HG02852 (cell line): ENCODE measurements around the gene PSG4.
"Not testable (repeated sequence)": the region's sequence is repeated elsewhere in the genome, so short reads cannot be mapped to it uniquely, and the experiment has no call there.

ENCODE experiments used
- ATAC-seq: cut with Tn5 transposase; IDR thresholded peaks from one replicate; pipeline ENCODE4 v1.9.1; 2021; ENCODE audit warnings: mild to moderate bottlenecking, moderate library complexity; ENCODE audit not compliant: unreplicated experiment

Gene PSG4

DNA sequence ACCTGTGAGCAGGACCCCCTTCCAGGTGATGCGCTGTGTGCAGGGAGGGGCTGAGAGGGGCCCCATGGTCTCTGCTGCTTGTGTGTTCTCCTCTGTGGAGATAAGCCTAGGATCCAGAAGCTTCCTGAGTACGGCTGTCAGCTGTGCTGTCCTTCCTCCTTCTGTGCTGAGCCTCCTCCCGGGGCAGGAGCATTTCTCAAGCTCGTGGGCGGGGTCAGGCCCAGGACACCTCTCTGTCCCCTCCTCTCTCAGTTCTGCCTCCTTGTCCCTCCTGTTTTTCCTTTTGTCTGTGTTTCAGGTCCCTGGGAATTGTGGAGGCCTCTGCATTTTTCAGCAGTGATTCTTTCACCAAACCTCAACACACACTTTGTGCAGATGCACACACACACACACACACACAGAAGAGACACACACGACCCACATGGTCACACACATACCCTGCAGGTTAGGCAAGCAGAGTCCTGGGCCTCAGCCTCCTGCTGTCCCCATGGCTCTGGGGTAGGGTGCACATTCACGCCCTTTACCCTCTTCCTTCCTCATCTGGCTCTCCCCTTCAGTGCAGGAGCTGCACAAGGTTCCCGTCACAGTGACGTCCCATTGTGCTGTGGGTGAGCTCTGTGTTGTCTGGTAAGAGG, at the start of gene PSG4:
Gene PSG4 (minus strand): TSS at position 168 of the 635 bp plus-strand sequence. CDS start 102 bp downstream, at position 66.
- not testable (repeated sequence) for ATAC-seq

DNA sequence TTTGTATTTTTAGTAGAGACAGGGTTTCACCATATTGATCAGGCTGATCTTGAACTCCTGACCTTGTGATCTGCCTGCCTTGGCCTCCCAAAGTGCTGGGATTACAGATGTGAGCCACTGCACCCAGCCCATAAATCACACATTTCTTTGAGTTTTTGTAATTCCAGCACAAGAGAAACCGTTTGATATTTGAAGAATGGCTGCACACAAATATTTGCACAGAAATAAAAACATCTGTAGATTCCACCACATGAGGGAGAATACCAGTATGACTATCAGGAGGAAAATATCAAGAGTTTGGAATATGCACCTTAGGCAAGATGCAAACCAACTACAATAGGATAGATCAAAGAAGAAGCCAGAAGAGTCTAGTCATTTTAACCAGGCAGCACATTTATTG, 46.0 kb upstream of the PSG4 start:
- not testable (repeated sequence) for ATAC-seq

DNA sequence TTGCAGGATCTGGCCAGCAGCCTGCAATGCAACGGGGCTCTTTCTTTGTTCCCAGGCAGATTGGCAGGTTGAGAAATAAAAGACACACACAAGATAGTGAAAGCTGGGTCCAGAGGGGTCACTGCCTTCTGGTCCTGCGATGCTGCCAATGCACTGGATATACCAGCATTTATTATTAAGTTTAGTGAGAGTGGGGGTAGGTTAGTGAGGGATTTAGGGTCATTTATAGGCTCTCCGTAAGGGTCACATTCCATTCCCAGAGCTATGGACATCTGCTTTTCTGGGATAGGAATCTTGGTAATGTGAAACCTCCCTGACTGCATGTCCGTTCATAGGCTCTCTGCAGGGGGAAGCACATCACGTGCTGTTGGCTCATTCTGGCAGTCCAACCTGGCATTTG, 44.9 kb upstream of the PSG4 start:
- not testable (repeated sequence) for ATAC-seq

DNA sequence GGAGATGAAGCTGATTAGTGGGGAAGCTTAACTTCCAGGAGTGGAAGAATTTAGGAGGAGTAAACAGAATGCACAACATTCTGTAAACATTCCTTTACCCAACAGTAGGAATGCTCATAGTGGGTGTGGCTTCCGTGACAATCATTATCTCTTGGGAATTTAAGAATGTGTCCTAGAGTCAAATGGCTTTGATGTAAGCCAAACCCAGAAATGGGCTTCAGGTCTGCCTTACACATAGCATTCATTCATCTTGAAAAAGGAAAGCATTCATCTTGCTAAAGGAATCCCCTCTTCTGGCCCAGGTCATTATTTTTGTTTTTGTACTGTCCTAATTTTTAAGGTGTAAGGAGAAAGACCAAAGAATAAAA, 43.2 kb upstream of the PSG4 start:
- not testable (repeated sequence) for ATAC-seq

DNA sequence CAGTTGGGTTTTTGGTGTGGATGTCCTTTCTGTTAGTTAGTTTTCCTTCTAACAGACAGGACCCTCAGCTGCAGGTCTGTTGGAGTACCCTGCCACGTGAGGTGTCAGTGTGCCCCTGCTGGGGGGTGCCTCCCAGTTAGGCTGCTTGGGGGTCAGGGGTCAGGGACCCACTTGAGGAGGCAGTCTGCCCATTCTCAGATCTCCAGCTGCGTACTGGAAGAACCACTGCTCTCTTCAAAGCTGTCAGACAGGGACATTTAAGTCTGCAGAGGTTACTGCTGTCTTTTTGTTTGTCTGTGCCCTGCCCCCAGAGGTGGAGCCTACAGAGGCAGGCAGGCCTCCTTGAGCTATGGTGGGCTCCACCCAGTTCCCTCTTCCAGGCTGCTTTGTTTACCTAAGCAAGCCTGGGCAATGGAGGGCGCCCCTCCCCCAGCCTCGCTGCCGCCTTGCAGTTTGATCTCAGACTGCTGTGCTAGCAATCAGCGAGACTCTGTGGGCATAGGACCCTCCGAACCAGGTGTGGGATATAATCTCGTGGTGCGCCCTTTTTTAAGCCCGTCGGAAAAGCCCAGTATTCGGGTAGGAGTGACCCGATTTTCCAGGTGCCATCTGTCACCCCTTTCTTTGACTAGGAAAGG, 41.9 kb upstream of the PSG4 start:
- not testable (repeated sequence) for ATAC-seq

DNA sequence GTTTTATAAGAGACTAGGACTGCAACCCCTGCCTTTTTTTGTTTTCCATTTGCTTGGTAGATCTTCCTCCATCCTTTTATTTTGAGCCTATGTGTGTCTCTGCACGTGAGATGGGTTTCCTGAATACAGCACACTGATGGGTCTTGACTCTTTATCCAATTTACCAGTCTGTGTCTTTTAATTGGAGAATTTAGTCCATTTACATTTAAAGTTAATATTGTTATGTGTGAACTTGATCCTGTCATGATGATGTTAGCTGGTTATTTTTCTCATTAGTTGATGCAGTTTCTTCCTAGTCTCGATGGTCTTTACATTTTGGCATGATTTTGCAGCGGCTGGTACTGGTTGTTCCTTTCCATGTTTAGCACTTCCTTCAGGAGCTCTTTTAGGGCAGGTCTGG, 40.4 kb upstream of the PSG4 start:
- ATAC-seq = not testable (repeated sequence)

DNA sequence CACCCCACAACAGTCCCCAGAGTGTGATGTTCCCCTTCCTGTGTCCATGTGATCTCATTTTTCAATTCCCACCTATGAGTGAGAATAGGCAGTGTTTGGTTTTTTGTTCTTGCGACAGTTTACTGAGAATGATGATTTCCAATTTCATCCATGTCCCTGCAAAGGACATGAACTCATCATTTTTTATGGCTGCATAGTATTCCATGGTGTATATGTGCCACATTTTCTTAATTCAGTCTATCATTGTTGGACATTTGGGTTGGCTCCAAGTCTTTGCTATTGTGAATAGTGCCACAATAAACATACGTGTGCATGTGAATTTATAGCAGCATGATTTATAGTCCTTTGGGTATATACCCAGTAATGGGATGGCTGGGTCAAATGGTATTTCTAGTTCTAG, 36.8 kb upstream of the PSG4 start:
- ATAC-seq = not testable (repeated sequence)

DNA sequence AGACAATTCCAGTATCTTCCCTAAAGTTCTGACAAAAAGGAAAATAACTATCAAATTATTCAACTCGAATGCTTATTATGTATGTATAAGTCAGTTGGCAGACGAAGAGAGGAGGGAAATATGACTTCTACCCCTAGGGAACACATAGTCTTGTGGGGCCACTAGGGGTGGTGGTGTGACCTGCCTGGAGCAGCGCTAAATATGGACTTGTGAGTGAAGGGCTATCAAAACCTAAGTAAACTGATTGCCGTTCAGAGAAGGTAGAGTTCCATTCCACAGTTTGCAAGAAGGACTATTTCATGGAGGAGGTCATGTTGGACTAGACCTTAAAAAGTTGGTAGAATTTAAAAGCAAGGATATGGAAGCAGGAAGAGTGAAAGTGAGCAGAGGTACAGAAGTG, 32.8 kb upstream of the PSG4 start:
- not testable (repeated sequence) for ATAC-seq

DNA sequence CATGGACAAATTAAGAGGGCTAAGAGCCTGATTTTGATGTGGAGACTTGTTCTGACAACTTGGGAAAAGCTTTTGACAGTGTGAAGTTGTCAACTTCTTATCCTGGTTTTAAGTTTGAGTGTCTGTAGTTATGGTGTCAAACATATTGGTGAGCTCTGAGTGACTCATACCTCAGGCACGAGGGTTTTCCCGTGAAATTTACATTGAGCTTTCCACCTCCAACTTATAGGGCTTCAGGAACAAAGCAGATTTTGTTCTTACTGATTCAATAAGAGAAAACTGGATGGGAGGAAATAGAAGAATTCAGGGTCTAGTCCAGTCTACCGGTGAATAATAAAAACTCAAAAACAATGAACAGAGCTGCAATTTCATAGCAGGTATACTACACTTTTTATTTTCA, 30.2 kb upstream of the PSG4 start:
- ATAC-seq = not testable (repeated sequence)

DNA sequence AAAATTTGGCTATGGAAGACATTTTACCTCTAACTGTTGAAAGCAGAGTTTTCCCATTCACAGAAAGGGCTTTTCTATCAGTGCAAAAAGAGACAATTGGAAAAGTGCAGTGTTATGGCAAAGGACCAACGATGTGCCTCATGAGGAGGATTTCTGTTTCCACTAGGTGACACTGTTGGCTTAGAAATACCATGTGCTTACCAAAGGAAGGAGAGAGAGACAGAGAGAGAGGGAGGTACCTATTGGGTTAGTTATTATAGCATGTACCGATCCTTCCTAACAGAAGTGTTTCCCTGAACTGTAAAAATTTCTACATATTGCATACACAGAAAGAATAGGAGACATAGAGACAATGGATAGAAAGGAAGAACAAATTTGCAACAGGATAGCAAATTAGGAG, 23.9 kb upstream of the PSG4 start:
- no peak for ATAC-seq

DNA sequence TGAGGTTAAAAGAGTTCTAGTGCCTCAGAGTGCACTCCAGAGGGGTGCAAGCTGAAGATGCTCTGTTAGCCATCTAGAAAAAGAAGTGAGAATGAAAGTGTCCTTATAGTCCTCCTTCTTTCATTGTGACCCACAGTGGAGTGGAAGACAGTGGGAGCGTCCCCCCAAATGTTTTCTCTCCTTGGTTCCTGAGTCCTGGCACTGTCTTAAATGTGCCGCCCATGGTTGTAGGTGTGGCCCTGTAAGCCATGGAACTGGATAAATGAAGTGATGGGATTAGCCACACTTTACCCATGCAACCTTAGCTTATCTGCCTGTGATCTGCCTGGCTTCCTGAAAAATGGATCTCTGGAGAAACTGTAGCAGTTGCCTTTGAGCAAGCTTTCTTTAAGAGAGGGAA, 23.3 kb upstream of the PSG4 start:
- not testable (repeated sequence) for ATAC-seq

DNA sequence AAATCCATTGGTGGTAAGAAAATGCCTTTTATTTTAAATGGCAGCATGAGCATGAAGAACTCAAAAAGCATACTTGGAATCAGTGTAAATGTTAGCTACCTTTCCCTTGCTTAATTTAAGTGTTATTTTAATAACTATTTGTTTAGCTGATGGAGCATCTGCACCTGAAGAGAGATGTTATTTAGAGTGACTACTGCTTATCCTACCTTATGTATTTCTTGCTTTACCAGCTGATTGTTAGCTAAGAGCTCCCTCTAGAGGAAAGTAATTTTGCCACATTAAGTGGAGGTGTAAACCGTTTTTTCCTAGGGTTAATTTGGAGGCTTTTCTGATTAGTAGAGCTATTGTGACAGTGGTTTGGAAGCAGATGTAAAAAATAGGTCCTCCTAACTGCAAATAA, 21.5 kb upstream of the PSG4 start:
- not testable (repeated sequence) for ATAC-seq

DNA sequence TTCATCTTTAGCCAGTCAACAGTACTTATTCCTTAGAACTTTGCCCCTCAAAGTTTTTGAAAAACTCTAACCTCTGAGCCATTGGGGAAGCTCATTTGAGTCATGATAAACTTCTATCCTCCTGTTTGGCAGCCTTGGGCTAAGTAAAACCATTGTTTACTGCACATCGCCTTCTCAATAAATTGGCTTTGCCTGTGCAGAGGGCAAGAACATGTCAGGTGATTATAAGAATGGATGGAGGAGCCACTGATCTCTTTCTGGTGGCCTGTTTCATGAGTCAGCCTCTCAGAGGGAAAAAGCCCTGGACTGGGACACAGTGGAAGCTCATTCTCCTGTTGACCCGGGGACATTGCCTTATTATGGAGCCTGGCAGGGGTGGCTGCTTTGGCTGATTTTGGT, 19.4 kb upstream of the PSG4 start:
- ATAC-seq = no peak

DNA sequence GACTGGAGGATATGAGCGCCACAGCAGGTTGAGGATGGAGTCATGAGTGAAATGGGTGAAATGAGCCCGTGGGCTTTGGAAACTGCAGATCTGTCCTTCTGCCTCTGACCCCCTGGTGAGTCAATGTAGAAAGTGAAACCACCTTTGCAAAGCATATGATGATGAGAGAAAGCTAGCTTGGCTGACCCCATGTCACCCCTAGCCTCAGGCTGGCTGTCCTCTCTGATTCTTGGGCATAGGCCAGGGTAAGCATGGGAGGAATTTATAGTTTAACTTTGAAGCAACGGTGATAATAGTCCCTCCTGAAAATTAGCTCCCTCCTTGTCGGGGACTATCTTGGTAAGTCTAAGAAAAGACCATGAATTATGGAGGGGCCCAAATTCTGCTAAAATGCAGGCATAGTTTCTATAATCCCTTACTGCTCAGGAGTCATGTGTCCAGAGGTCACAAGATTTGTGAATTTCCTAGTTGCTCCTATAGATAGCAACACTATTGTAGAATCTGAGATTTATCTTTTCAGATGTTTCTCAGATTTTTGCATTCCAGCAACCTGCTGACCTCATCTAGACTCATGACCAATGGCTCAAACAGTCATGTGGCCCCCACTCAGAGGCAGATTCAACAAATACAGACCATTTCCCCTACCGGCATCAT, 18.9 kb upstream of the PSG4 start:
- not testable (repeated sequence) for ATAC-seq

DNA sequence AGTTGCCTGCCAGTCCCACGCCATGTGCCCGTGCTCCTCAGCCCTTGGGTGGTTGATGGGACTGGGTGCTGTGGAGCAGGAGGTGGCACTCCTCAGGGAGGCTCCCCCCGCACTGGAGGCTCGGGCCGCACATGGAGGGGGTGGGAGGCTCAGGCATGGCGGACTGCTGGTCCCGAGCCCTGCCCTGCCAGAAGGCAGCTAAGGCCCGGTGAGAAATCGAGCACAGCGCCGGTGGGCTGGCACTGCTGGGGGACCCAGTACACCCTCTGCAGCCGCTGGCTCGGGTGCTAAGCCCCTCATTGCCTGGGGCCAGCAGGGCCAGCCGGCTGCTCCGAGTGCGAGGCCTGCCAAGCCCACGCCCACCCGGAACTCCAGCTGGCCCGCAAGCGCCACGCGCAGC, 16.5 kb upstream of the PSG4 start:
- not testable (repeated sequence) for ATAC-seq

DNA sequence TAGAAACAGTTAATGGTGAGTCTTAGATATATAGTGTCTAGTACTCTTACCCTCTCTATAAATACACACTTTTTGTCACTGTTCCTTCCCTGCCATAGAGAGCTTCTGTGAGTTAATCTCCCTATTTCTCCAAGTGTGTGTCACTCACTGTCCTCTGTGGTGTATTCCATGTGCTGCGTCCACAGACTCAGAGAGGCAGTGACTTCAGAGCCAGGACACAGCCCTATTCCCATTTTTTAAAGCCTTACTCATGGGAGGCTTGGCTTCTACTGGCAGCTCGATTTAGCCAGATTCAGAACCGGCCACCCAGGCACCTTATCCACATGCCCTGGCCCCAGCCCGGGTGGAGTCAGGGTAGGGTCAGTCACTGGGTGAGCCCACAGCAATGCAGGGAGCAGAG, 13.7 kb upstream of the PSG4 start:
- not testable (repeated sequence) for ATAC-seq

DNA sequence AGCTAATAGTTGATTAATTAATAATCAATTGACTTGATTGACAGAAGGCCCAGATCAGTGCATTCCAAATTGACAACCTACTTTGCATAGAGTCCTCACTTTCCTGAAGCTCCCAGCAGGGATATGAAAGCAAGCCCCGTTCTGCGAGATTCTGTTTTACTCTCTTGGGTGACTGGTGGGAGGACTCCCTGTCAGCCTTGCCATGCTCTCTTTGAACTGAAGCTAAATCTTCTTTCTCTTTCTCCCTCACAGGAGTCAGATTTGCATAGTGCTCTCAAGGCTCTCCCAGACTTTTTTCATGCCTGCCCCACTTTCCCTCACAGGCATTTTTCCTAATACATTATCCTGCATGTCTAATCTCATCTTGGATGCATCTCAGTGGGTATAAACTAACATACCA, 10.4 kb upstream of the PSG4 start:
- ATAC-seq = not testable (repeated sequence)

DNA sequence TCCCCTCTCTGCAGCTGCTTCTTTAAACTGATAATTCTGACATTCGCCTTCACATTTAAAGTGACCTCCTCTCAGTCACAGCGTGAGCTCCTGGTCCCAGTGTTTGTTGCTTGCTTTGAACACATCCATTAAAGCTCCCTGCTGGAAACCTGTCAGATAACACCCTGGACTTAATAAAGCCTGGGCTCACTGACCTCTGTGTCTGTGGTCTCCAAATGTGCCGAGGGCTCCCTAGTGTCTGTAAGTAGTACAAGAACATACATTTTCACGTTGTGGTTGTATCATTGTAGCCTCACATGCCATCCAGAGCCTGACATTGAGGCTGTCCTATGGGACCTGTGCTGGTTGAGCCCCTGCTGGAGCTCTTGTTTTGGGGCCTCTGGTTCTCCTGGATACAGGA, 2.6 kb upstream of the PSG4 start:
- no peak for ATAC-seq

DNA sequence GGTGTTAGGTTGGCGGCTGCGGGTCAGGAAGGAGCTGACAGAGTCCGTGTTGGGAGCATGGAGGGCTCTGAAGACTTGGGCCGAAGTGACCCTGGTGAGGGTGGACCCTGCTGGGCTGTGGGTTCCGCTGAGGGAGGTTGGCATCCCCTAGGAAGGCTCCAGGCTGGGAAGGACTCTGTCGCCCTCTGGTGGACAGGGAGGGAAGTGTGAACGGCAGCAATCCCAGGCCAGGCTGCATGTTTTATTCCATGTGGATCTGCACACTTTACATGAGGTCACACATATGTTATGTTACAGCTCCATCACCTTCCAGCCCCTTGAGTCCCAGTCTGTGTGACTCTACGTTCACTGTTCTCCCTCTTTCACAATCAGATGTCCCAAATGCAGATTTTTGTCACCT, 1.7 kb upstream of the PSG4 start:
- ATAC-seq = not testable (repeated sequence)

DNA sequence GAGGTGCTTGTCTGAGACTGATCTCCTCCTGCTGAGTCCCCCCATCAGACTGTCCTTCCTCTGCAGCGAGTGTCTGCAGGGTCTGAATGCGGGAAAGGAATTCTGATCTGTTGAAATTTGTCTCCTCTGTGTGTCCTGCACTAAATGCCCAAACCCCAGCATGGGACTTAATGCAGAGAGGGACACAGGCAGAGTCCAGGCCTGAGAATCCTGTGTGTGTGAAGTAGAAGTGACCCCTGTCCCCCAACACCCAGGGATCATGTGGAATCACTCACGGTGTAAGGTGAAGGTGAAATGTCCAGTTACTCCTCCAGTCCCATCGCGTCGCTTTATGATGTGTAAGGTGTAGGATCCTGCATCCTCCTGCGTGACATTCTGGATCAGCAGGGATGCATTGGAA, 1.8 kb downstream of the PSG4 start:
- ATAC-seq = not testable (repeated sequence)

DNA sequence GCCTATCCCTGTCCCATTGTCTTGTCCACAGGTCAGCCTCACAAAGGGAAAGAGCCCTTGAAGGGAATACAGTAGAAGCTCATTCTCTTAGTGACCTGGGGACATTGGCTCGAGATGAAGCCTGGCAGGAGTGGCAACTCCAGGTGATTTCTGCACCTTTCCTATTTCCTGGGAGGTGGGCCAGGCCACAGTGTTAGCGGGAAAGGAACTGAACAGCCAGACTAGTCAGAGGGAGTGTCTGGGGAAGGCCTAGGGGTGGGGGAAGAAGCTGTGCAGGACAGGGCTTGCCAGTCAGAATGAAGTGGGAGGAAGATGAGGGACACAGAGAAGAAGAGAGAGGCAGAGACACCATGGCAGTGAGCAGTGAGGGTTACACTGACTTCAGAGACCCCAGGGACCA, 3.5 kb downstream of the PSG4 start:
- ATAC-seq = not testable (repeated sequence)

DNA sequence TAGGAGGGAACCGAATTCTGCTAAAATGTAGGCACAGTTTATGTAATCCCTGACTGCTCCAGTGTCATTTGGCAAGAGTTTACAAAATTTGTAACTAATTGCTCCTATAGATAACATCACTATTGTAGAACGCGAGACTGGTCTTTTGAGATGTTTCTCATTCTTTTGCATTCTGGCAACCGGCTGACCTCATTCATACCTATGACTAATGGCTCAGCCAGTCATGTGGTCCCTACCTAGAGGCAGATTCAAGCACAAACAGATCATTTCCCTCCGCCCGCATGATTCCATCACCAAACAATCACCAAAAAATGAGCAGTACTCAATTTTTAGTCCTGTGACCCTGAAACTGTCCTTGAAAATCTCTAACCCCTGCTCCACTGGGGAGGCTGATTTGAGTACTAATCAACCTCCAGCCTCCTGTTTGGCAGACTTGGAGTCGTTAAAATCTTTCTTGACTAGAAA, 4.1 kb downstream of the PSG4 start:
- ATAC-seq = not testable (repeated sequence)
